Mesothelial cell of epicardium (in vitro differentiated cells): ENCODE results near the gene EHD4. TPM values are rescaled to one million over a fixed set of nuclear protein-coding genes. Genes with fewer than 3 reads are reported as not detected.
A peak's percentile ranks its signal among the peaks of the same experiment; 100 is the strongest.

Experiments used
- DNase-seq, 2 experiments: peaks; one replicate each; pipeline ENCODE4 v3.0.0; 2021; ENCODE audit warnings: low spot score in 2 of 2; ENCODE audit not compliant: unreplicated experiment in 2 of 2
- H3K27ac Mint-ChIP-seq: 2 replicates; pipeline ENCODE4 v1.8.0; 2021; ENCODE audit warnings: mixed read lengths
- H3K27me3 Mint-ChIP-seq: 2 replicates; pipeline ENCODE4 v1.8.0; 2021; ENCODE audit warnings: low read depth, mixed read lengths
- H3K36me3 Mint-ChIP-seq: 2 replicates; pipeline ENCODE4 v1.8.0; 2021; ENCODE audit warnings: mixed read lengths
- H3K4me1 Mint-ChIP-seq: 2 replicates; pipeline ENCODE4 v1.8.0; 2021; ENCODE audit warnings: mixed read lengths
- H3K4me3 Mint-ChIP-seq: 2 replicates; pipeline ENCODE4 v1.8.0; 2021; ENCODE audit warnings: mild to moderate bottlenecking, moderate library complexity, mixed read lengths
- H3K9me3 Mint-ChIP-seq: 2 replicates; pipeline ENCODE4 v1.8.0; 2021; ENCODE audit warnings: mixed read lengths
- total RNA-seq: library from RNA; stranded (reverse); gene quantifications from 3 replicates; pipeline ENCODE4 v1.2.1, GENCODE V29; 2021
- TF ChIP-seq, protein P1 (sequence below): fragments of 200-600 bp; sonication (generic); IDR thresholded peaks from one replicate; pipeline ENCODE4 v1.5.0; 2021; ENCODE audit warnings: antibody characterized with exemption; ENCODE audit not compliant: unreplicated experiment

Gene EHD4
- total RNA-seq, 1 donor from 2014 or later: 16.1 TPM

DNA sequence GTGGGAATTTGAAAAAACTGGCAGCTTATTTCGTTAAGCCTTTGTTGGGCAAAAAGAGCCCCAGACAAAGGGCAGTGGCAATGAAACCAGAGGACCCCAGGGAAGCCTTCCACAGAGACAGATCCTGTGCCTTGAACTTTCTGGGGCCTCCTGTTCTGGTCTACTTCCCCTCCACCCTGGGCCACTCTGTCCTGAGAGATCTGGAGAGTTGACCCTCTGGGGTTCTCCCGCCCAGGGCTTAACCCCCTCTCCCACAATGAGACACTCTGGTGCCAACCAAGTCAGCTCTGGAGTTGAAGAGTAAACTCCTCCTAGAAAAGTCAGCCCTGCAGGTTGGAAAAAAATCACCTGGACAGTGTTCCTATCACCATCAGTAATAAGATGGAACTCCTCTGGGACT, 20.8 kb downstream of the EHD4 start:
- Mint-ChIP-seq H3K9me3 (no peaks in the 10 kb centered on the region), H3K36me3 (peaks cover 5% of the 10 kb centered on the region), H3K4me3 (no peak overlapping the region), H3K27ac (no peak overlapping the region), H3K4me1 (peaks cover 36% of the 10 kb centered on the region), H3K27me3 (no peaks in the 10 kb centered on the region)
- TF ChIP-seq, protein P1, sequence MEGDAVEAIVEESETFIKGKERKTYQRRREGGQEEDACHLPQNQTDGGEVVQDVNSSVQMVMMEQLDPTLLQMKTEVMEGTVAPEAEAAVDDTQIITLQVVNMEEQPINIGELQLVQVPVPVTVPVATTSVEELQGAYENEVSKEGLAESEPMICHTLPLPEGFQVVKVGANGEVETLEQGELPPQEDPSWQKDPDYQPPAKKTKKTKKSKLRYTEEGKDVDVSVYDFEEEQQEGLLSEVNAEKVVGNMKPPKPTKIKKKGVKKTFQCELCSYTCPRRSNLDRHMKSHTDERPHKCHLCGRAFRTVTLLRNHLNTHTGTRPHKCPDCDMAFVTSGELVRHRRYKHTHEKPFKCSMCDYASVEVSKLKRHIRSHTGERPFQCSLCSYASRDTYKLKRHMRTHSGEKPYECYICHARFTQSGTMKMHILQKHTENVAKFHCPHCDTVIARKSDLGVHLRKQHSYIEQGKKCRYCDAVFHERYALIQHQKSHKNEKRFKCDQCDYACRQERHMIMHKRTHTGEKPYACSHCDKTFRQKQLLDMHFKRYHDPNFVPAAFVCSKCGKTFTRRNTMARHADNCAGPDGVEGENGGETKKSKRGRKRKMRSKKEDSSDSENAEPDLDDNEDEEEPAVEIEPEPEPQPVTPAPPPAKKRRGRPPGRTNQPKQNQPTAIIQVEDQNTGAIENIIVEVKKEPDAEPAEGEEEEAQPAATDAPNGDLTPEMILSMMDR: no peak
- no peak for DNase-seq

DNA sequence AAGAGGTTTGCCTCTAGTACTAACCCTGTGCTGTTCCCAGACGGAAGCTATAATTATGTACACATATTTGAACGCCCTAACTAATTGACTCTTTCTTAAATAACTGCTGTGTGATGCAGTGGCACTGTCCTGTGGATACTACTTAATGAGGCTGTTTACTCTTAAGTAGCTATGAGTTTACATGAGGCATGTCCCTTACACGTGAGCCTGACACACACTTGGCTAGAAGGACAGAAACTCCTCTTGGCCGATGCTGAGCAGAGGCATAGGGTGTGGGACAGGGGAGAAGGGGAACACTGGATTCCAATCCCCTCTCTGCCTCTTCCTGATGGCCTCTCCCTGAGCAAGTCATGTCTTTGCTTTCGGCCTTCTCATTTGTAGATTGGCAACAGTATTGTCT, 21.9 kb downstream of the EHD4 start:
- DNase-seq: no peak
- Mint-ChIP-seq H3K27me3 (no peaks in the 10 kb centered on the region), H3K4me3 (no peak overlapping the region), H3K4me1 (peaks cover 36% of the 10 kb centered on the region), H3K36me3 (peaks cover 5% of the 10 kb centered on the region), H3K9me3 (no peaks in the 10 kb centered on the region), H3K27ac (peak overlapping the region; percentile 60)
- TF ChIP-seq, protein P1: no peak

DNA sequence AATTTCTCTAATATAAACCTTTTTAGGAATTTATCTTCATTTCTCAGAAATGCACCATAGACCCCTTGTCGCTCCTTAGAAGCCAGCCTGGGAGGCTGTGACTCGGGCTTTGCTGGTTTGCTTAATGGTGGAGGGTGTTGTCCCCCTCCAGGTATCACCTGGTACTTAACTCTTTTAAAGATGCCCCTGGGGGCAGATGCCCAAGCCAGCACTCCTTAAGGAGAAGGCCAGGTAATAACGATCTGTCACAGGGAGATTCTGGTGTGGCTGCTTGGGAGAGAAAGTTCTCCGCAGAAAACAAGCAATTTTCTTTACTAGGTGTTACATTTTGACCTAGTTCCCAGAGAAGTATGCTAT, 22.3 kb downstream of the EHD4 start:
- TF ChIP-seq, protein P1: no peak
- Mint-ChIP-seq H3K36me3 (peaks cover 5% of the 10 kb centered on the region), H3K27ac (peak overlapping the region; percentile 60), H3K27me3 (no peaks in the 10 kb centered on the region), H3K9me3 (no peaks in the 10 kb centered on the region), H3K4me1 (peaks cover 38% of the 10 kb centered on the region), H3K4me3 (no peak overlapping the region)
- no peak for DNase-seq

DNA sequence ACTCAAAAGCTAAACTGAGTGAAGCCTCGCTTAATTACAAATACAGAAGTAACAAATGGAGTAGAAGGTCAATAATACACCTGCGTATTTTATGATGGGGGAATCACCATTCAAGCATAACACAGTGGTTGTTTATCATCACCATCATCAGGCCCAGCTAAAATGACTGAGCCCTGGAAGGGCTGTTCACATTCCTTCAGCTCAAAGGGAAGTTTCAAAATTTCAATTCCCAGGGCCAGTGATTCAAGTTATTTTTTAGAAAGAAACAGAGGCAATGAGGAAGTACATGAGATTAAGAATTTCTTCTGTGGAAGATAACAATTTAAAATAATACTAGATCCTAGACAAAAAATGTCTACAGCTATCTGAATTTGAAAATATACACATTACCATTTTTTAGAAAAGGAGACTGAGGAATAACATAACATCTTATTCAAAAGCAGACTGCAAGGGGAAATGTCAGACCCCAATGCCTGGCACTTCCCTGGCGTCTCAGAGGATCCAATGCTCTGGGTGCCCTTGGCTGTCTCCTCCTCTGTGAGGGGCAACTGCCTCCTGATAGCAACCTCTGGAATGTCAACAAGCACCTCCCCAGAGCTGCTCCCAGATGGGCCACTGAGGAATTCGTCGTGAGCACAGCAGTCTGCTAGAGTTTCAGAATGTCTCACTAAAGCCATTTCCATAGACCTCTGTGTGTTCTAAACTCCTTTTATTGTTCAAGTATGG, 22.8 kb downstream of the EHD4 start:
- no peaks in the 10 kb centered on the region for H3K9me3 Mint-ChIP-seq
- TF ChIP-seq, protein P1: no peak
- no peak for DNase-seq
- no peak overlapping the region for H3K4me3 Mint-ChIP-seq
- peaks cover 5% of the 10 kb centered on the region for H3K36me3 Mint-ChIP-seq
- peak overlapping the region; percentile 60 for H3K27ac Mint-ChIP-seq
- peaks cover 44% of the 10 kb centered on the region for H3K4me1 Mint-ChIP-seq
- no peaks in the 10 kb centered on the region for H3K27me3 Mint-ChIP-seq

DNA sequence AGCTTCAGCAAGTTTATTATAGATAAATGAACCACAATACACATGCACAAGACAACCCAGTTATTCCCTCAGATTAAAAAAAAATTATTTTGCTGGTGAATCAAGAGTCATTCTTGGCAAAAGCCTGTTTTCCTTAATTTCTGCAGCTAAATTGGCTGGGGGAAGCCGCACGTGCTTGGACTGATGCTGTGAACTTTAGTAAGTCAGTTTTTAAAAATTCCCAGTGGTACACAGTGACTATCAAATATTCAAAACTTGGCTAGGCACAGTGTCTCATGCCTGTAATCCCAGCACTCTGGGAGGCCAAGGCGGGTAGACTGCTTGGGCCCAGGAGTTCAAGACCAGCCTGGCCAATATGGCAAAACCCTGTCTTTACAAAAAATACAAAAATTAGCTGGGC, 23.9 kb downstream of the EHD4 start:
- no peak for DNase-seq
- Mint-ChIP-seq H3K4me3 (no peak overlapping the region), H3K27ac (peak overlapping the region; percentile 53), H3K36me3 (peaks cover 5% of the 10 kb centered on the region), H3K4me1 (peaks cover 55% of the 10 kb centered on the region), H3K27me3 (no peaks in the 10 kb centered on the region), H3K9me3 (no peaks in the 10 kb centered on the region)
- TF ChIP-seq, protein P1: no peak

DNA sequence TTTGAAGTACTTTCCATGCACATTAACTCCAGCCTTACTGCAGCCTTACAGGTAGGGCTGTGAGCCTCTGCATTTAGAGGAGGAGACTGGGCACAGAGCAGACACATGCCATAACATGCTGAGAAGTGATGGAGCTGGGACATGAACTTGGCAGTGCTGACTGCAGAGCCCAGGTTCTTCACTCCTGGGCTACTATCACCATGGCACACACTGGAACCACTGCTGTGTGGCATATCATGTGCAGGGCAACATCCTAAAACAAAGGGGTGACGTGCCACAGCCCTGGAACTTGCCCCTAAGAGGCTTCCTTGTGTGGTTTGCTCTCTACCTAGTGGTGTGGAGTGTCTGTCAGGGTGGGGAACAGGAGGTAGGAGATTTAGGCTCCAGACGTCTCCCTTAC, 25.4 kb downstream of the EHD4 start:
- TF ChIP-seq, protein P1: no peak
- Mint-ChIP-seq H3K36me3 (peaks cover 1% of the 10 kb centered on the region), H3K27ac (peak overlapping the region; percentile 97), H3K4me1 (peaks cover 67% of the 10 kb centered on the region), H3K9me3 (no peaks in the 10 kb centered on the region), H3K27me3 (no peaks in the 10 kb centered on the region), H3K4me3 (no peak overlapping the region)
- DNase-seq: no peak
